Heart left ventricle (tissue), 13 donors: ENCODE measurements around the gene RPL39L.

Experiments
- POLR2A ChIP-seq, 2 donors: fragments of 450-650 bp; IDR thresholded peaks; one replicate each; pipeline ENCODE4 v1.6.1; 2017; ENCODE audit warnings: antibody characterized with exemption in 2 of 2, mild to moderate bottlenecking in 2 of 2, moderate library complexity in 2 of 2
- TF ChIP-seq, protein P1 (sequence below), 12 donors: fragments of 200-600 bp; sonication (generic) in 4 of 12; IDR thresholded peaks; one replicate each; pipeline versions ENCODE4 v1.5.0 to v1.8.0; 2018 to 2022; ENCODE audit warnings: antibody characterized with exemption in 12 of 12, mild to moderate bottlenecking in 5 of 12
- donor health status: ischemic (EF 13 %, LVEDD 7.1; RV severe dilation, severe dysfunction).
- donor health status: DM: no; HTN: yes; CAD: no.
- donor health status: DM: no; HTN: no; CAD: no.
- donor health status: ischemic (EF 25% LVEDD 6.9; RV normal size, moderate dysfunction).
- donor health status: ischemic (EF 25% LVEDD 5.7; RV mildly dilated, moderate dysfunction).
- donor health status: ischemic (EF 35%, LVEDD 5.7; RV mildly dilated, moderate dysfunction).
- donor health status: nonischemic (EF 11% LVEDD 7.7; RV severe dilation, severe dysfunction).
- donor health status: DM: yes; HTN: yes; CAD: no.
- donor health status: PGD.
- donor health status: ischemic (EF 29% LVEDD 5.4; RV normal size, mild dysfunction).
- donor health status: nonischemic (EF 23%, LVEDD 6.1; RV moderate dilation, normal function).

DNA sequence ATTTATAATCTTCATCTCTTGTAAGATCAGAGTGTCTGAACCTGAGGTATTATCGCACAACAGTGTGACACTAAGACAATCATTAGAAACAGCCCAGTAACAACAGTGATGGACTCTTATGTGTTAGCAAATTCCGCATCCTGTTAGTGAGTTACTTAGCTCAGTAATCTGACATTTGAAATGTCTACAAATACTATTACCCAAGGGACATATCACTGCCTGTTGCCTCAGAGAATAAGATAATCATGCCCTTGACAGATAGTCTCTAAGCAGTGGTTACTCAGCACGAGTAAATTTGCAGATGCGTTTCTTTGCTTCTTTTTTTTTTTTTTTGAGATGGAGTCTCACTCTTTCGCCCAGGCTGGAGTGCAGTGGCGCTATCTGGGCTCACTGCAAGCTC lies 44.6 kb upstream of the RPL39L start:
- TF ChIP-seq, protein P1, sequence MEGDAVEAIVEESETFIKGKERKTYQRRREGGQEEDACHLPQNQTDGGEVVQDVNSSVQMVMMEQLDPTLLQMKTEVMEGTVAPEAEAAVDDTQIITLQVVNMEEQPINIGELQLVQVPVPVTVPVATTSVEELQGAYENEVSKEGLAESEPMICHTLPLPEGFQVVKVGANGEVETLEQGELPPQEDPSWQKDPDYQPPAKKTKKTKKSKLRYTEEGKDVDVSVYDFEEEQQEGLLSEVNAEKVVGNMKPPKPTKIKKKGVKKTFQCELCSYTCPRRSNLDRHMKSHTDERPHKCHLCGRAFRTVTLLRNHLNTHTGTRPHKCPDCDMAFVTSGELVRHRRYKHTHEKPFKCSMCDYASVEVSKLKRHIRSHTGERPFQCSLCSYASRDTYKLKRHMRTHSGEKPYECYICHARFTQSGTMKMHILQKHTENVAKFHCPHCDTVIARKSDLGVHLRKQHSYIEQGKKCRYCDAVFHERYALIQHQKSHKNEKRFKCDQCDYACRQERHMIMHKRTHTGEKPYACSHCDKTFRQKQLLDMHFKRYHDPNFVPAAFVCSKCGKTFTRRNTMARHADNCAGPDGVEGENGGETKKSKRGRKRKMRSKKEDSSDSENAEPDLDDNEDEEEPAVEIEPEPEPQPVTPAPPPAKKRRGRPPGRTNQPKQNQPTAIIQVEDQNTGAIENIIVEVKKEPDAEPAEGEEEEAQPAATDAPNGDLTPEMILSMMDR (IDR thresholded peaks at IDR 0.05): no peak
- TF ChIP-seq POLR2A (IDR thresholded peaks at IDR 0.05): no peak
